ENCODE results near the gene LMO1. TPM values are rescaled to one million over a fixed set of nuclear protein-coding genes. Genes with fewer than 3 reads are reported as not detected.

The LMO1 gene
- total RNA-seq, 1 donor from 2014 or later: 3.6 TPM

DNA sequence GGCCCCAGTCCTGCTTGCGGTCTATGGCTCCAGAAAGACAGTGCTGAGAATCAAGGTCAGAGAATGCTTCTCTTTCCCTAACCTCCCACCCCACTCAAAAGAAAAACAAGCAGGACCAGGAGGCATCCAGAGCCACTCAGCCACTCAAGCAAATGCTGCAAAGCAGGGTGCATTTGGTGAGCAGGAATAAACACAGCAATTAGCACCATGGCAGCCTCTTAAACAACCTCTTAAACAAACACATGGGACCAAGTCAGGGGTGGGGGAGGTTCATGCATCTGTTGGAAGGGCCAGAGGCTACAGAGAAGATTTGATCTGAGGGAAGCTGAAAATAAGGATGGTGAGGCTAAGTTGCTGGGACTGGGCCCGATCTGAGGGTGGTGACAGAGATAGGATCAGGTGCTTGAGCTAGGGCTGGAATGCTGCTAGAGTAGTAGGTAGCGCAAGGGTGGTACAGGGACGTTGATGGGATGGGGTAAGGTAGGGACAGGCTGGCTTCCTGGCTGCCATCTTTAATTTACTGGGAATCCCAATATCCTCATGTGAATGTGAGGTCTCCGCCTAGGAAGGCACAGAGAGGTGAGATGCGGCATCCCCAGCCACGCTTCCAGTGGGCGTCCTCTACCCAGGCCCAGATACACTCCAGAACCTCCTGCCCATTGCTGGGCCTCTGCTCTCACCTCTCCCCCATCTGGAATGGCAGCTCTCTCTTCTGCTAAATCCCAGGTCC lies 26.6 kb upstream of the LMO1 start:
- no peak for DNase-seq (ENCODE audit: missing footprints)
- intact Hi-C loops (cut with DNase I): no loop called here
- ATAC-seq: no peak

DNA sequence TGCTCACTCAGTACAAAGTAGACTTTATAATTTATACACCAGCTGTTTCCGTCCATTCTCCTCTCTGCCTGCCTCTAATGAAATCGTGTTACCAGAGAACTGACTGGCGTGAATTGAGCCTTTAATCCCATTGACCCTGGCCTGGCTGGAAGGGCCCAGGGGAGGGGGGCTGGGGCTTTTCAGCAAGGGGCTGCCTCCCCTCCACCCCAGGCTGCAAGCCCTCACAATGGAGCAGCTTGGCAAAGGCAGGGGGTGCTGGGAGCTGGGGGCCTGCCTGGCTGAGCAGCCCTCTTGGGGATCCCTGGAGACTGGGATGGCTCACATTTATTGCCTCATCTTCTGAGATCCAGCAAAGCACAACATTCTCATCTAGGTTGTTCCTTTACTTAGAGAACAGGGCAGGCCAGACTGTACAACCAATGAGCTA lies 25.8 kb upstream of the LMO1 start:
- DNase-seq (ENCODE audit: missing footprints) (no peak), ATAC-seq (no peak)
- intact Hi-C loops (cut with DNase I): no loop called here

GRCh38 chr11:8288824-8289491 lies 25.3 kb upstream of the LMO1 start:
- no peak for DNase-seq (ENCODE audit: missing footprints)
- ATAC-seq: no peak
- intact Hi-C loops (cut with DNase I): no loop called here

DNA sequence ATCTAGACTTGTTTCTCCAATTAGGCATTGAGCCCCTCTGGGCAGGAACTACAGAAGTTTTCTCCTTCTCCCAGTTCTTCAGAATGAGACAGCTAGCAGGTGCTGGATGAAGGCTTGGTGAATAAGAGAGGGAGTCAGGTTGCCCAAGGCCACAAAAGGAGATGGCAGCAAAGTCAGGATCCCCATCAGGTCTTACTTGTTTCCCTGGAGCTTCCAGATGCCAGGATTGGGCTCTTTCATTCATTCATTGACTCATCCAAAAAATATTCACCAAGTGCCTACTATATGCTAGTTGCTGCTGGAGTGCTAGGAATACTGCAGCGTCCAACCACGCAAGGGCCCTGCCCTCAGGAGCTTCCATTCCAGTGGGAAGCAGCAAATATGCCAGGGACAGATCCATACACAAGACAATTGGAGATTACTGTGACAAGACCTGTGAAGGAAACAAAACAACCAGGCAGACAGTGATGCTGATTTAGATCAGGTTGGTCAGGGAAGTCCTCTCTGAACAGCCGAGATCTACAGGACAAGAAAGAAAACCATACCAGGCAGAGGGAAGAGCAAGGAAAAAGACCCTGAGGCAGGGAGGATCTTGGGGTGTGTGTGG lies 24.6 kb upstream of the LMO1 start:
- DNase-seq (ENCODE audit: missing footprints): no peak

DNA sequence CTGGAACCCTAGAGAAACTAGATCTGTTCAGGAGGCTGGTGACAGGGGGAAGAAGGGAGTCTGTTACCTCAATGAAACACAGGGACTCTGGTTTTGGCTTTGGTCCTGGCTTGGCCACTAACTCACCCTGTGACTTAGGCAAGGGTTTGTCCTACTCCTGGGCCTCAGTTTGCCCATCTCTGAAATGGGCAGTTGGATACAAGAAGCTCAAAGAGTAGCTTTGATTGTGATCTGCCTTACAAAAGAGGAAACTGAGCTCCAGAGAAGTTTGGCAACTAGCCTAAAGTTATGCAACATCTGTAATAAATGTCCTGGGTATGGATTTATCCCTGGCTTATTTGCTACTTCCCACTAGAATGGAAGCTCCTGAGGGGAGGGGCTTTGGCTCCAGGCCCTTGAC lies 24.0 kb upstream of the LMO1 start:
- ATAC-seq (no peak), DNase-seq (ENCODE audit: missing footprints) (no peak)
- intact Hi-C loops (cut with DNase I): no loop called here

More for the DNA sequence above, 24.6 kb upstream of the LMO1 start:
- no peak for ATAC-seq
- intact Hi-C loops (cut with DNase I): no loop called here

DNA sequence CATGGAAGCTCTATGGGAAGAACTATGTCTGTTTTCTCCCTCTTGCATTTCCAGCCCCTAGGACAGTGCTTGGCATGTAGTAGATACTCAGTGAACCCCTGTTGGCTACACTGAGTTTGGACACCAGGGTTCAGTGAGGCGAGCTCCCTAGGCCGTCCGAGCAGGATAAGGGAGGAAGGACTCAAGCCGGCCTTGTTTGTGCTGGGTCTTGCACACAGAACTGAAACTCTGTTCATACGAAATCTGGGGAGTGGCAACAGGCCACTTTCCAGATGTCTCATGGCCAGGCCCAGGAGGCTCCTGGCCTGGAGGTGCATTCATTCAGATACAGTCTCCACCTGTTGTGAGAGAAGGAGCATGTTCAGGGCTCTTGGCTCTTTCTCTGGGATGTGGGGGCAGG lies 23.6 kb upstream of the LMO1 start:
- ATAC-seq (no peak), DNase-seq (ENCODE audit: missing footprints) (no peak)
- intact Hi-C loops (cut with DNase I): no loop called here

GRCh38 chr11:8286886-8287285 lies 23.2 kb upstream of the LMO1 start:
- intact Hi-C loops (cut with DNase I): no loop called here
- ATAC-seq (no peak), DNase-seq (ENCODE audit: missing footprints) (no peak)

DNA sequence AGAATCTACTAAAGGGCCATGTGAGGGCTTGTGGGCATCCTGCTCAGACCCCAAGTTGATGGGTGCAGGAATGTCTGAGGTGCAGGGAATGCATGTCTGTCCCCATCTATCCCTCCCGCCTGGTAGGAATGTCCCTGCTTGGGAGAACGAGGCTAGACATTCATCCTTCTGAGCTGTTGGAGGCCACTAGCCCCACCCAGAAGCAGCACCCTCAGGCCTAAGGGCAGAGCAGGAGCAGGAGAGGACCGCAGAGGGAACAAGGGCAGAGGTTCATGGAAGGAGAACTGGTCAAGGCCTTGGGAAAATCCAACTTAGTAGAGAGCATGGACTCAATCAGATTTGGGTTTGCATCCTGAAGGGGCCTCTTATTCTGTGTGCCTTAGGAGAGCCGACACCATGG lies 22.1 kb upstream of the LMO1 start:
- ATAC-seq (no peak), DNase-seq (ENCODE audit: missing footprints) (no peak)
- intact Hi-C loops (cut with DNase I): no loop called here

DNA sequence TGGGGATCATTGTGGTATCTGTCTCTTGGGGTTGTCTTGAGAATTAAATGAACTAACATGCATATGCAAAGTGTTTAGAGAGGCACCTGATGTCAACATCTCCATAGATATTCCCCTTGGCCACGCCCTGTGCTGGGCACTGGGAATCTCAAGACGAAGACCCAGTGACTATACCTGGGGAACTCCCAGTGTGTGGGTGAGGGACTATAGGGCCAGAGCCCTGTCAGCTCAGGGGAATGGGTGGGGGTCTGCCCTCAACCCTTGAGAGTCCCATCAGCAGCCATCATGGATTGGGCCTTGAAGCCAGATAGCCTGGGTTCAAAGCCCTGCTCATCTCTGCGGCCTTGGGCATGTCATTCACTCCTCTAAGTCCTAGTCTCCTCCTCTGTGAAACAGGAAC lies 21.6 kb upstream of the LMO1 start:
- intact Hi-C loops (cut with DNase I): no loop called here
- no peak for DNase-seq (ENCODE audit: missing footprints)
- no peak for ATAC-seq

- no peak for DNase-seq (ENCODE audit: missing footprints)
- intact Hi-C loops (cut with DNase I): no loop called here
- peak; percentile 50 for ATAC-seq
Measured at GRCh38 chr11:8283465-8284230, 20.0 kb upstream of the LMO1 start.

DNA sequence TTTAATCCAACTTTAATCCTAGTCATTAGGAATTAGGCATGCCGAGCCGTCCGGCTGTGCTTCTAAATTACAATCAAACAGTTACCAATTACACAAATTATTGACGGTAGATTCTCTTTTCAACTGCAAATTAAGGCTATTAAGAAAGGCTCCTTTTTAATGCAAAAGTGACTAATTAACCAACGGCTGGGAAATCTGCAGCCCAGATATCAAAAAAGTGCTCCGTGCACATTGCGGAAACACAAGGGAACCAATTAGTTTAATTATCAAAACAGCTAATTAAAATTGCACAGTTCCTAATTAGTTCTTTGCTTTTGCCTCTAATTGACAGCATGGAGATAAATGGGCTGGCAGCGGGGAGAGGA lies 19.4 kb upstream of the LMO1 start:
- DNase-seq (ENCODE audit: missing footprints): no peak
- no peak for ATAC-seq
- intact Hi-C loops (cut with DNase I): no loop called here

DNA sequence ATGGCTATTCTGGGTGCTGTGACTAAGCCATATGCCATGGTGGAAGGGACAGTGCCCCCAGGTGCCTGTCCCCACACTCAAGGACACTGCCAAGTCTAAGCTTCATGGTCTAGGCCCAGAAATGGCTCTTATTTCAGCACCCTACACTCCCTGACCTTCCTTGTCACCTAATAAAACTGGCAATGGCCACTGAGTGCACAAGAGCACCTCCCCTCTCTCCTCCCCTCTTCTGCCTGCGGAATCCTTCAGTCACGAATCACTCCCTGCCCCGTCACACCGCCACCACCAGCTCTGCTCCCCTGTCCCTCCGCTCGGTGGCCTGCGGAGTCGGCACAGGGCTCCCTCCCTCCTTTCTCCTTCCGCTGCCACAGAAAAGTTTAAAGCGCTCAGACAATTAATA lies 19.0 kb upstream of the LMO1 start:
- peak; percentile 63 for ATAC-seq
- intact Hi-C loops (cut with DNase I): no loop called here
- no peak for DNase-seq (ENCODE audit: missing footprints)

- ATAC-seq: no peak
- no peak for DNase-seq (ENCODE audit: missing footprints)
- intact Hi-C loops (cut with DNase I): no loop called here
Measured at GRCh38 chr11:8281266-8281665, 17.6 kb upstream of the LMO1 start.

DNA sequence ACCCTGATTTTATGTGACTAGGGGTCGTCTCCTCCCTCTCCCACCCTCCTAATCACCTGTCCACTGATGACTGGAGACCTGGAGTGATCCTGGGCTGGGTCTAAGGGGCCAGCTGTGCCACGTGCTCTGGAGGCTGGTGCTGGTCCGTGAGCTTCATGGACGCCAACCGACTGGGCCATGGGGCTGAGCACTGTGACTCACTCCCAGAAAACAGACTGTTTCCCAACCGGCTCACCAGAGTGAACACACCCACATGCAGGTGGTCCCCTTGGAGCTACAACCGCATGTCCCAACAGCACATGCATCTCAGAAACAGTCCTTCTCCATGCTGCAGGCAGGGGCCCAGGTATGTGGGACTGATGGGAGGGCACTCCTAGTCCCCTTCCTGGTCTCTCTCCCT lies 14.0 kb upstream of the LMO1 start:
- intact Hi-C loops (cut with DNase I): no loop called here
- ATAC-seq (no peak), DNase-seq (ENCODE audit: missing footprints) (no peak)

DNA sequence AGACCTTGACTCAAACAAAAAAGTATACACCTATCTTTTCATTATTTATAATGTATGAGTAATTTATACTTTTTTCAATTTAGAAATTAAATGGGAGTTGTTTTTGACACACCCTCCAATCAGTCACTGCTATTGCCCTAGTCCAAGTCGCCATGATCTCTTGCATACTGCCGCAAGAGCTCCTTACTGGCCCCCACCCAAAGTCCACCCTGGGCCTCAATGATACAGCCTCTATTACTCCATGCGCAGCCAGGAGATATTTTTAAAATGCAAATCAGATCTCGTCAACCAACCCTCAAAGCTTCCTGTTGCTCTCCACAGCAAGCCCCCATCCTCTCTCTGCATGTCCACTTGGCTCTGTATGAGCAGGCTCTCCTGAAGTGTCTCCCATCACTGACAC lies 12.8 kb upstream of the LMO1 start:
- intact Hi-C loops (cut with DNase I): no loop called here
- no peak for DNase-seq (ENCODE audit: missing footprints)
- ATAC-seq: no peak

DNA sequence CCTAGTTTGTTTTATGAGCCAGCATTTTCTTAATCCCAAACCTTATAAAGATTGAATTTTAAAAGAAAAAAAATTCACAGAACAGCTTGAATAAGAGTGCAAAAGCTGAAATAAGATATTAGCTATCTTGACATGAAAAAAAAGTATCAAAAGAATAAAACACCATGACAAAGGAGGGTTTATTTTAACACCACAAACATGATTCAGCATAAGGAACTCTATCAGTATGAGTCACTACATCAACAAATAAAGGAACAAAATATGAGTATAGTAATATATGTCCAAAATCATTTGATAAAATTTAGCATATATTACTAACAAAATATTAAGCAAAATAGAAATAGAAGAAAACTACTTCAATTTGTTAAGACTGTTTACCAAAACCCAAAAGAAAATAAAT lies 9.6 kb upstream of the LMO1 start:
- DNase-seq (ENCODE audit: missing footprints) (no peak), ATAC-seq (no peak)
- intact Hi-C loops (cut with DNase I): no loop called here

GRCh38 chr11:8271106-8271886 lies 7.6 kb upstream of the LMO1 start:
- no peak for DNase-seq (ENCODE audit: missing footprints)
- intact Hi-C loops (cut with DNase I): no loop called here
- ATAC-seq: no peak

- no peak for DNase-seq (ENCODE audit: missing footprints)
- no peak for ATAC-seq
- intact Hi-C loops (cut with DNase I): no loop called here
Measured at GRCh38 chr11:8269636-8270035, 6.0 kb upstream of the LMO1 start.
